Smooth muscle cell (in vitro differentiated cells): ENCODE results near the gene OSBPL10. TPM values are rescaled to one million over a fixed set of nuclear protein-coding genes. Genes with fewer than 3 reads are reported as not detected.
A peak's percentile ranks its signal among the peaks of the same experiment; 100 is the strongest.

Source experiments
- DNase-seq: peaks from one replicate; lab custom pipeline; 2025; ENCODE audit not compliant: unreplicated experiment; lab: John Stamatoyannopoulos, UW
- H2AFZ ChIP-seq: fragments of 200-600 bp; sonication (generic); 2 replicates; pipeline ENCODE4 v1.6.0; 2016; ENCODE audit warnings: antibody characterized with exemption, low read depth, mild to moderate bottlenecking
- H3F3A ChIP-seq: fragments of 200-600 bp; sonication (generic); 2 replicates; pipeline ENCODE4 v1.6.0; 2017; ENCODE audit warnings: antibody characterized with exemption, low read depth
- H3K27ac ChIP-seq: fragments of 200-600 bp; sonication (generic); 2 replicates; pipeline ENCODE4 v1.5.1; 2016; ENCODE audit warnings: low read depth, mild to moderate bottlenecking
- H3K27me3 ChIP-seq: fragments of 200-600 bp; sonication (generic); 2 replicates; pipeline ENCODE4 v1.6.1; 2016; ENCODE audit warnings: low read depth, mild to moderate bottlenecking
- H3K36me3 ChIP-seq: fragments of 200-600 bp; sonication (generic); 2 replicates; pipeline ENCODE4 v1.5.1; 2016; ENCODE audit warnings: low read depth
- H3K4me1 ChIP-seq: fragments of 200-600 bp; sonication (generic); 2 replicates; pipeline ENCODE4 v1.5.1; 2016; ENCODE audit warnings: low read depth
- H3K4me2 ChIP-seq: fragments of 200-600 bp; sonication (generic); 2 replicates; pipeline ENCODE4 v1.6.0; 2016; ENCODE audit warnings: mild to moderate bottlenecking
- H3K4me3 ChIP-seq: fragments of 200-600 bp; sonication (generic); 2 replicates; pipeline ENCODE4 v1.5.1; 2016; ENCODE audit warnings: mild to moderate bottlenecking
- H3K79me2 ChIP-seq: fragments of 200-600 bp; sonication (generic); 2 replicates; pipeline ENCODE4 v1.6.0; 2016; ENCODE audit warnings: low read depth, mild to moderate bottlenecking
- H3K9ac ChIP-seq: fragments of 200-600 bp; sonication (generic); 2 replicates; pipeline ENCODE4 v1.6.0; 2016; ENCODE audit warnings: low read depth
- H3K9me3 ChIP-seq: fragments of 200-600 bp; sonication (generic); replicated peaks from 2 replicates; pipeline ENCODE4 v1.5.1; 2016; ENCODE audit warnings: low read depth
- H4K20me1 ChIP-seq: fragments of 200-600 bp; sonication (generic); 2 replicates; pipeline ENCODE4 v1.6.0; 2016; ENCODE audit warnings: low read depth
- CTCF ChIP-seq: fragments of 200-600 bp; sonication (generic); IDR thresholded peaks from 2 replicates; pipeline ENCODE4 v1.5.1; 2017; ENCODE audit warnings: borderline replicate concordance, mild to moderate bottlenecking, antibody characterized with exemption; ENCODE audit not compliant: insufficient read depth, poor library complexity, severe bottlenecking
- WGBS: methylation state at CpG from one replicate; pipeline ENCODE4 v1.1.7; 2016; ENCODE audit warnings: low lambda C conversion rate; 5-methylcytosine and 5-hydroxymethylcytosine counted together
- polyA plus RNA-seq: library from polyadenylated mRNA; unstranded; fragments of >200 nt; fragmentation: Nextera tagmentation; extraction: Ambion mirVana; gene quantifications from 2 replicates; pipeline ENCODE4 v1.2.1, GENCODE V29; 2016
- total RNA-seq: library from RNA; depleted of rRNA; stranded (reverse); fragments of >200 nt; gene quantifications from 2 replicates; pipeline ENCODE4 v1.2.3, GENCODE V29; 2014

The OSBPL10 gene
- total RNA-seq (44.7 and 91.5 TPM in 2 replicates), polyA plus RNA-seq (45.1 and 48.9 TPM in 2 replicates)

- Histone ChIP-seq H3K27ac (peak within 1 kb of the TSS; percentile 71), H3K9me3 (no peaks in the 10 kb centered on the region), H4K20me1 (peaks cover 15% of the 10 kb centered on the region), H3K79me2 (peaks cover 37% of the 10 kb centered on the region), H3K4me1 (peaks cover 20% of the 10 kb centered on the region), H3K4me3 (peak within 1 kb of the TSS; percentile 85), H3K27me3 (no peaks in the 10 kb centered on the region), H3F3A (peaks cover 25% of the 10 kb centered on the region), H3K4me2 (peak within 1 kb of the TSS; percentile 93), H3K36me3 (no peaks in the 10 kb centered on the region), H2AFZ (peak within 1 kb of the TSS; percentile 37), H3K9ac (peak within 1 kb of the TSS; percentile 76)
- no peak for TF ChIP-seq CTCF
- WGBS = 3% methylated on average over 46 of the region's 65 CpGs
- peak; percentile 73 for DNase-seq
Measured at GRCh38 chr3:31981206-31982181, at the start of gene OSBPL10, which contains the start of gene ZNF860. TSS of gene OSBPL10 (minus strand) at chr3:31981262. CDS start at chr3:31981179, 83 bp downstream. TSS of gene ZNF860 (plus strand) at chr3:31981750. CDS start at chr3:31989080, 7,330 bp downstream.

GRCh38 chr3:32026593-32026992 lies 45.5 kb upstream of the OSBPL10 start:
- DNase-seq = no peak
- Histone ChIP-seq H4K20me1 (no peaks in the 10 kb centered on the region), H3K4me1 (no peaks in the 10 kb centered on the region), H3K79me2 (no peaks in the 10 kb centered on the region), H3K27me3 (no peaks in the 10 kb centered on the region), H3K9me3 (no peaks in the 10 kb centered on the region), H3K4me2 (no peak overlapping the region), H3K4me3 (no peak overlapping the region), H2AFZ (no peak overlapping the region), H3F3A (no peaks in the 10 kb centered on the region), H3K27ac (no peak overlapping the region), H3K36me3 (no peaks in the 10 kb centered on the region), H3K9ac (no peak overlapping the region)
- TF ChIP-seq CTCF = no peak
- WGBS = 96% methylated on average over 6 of the region's 6 CpGs

GRCh38 chr3:32022947-32023346 lies 41.9 kb upstream of the OSBPL10 start:
- DNase-seq = no peak
- 88% methylated on average over 2 of the region's 2 CpGs for WGBS
- no peaks in the 10 kb centered on the region for H3K27me3 ChIP-seq
- no peak overlapping the region for H3K4me3 ChIP-seq
- H4K20me1 ChIP-seq = no peaks in the 10 kb centered on the region
- no peak overlapping the region for H3K27ac ChIP-seq
- no peaks in the 10 kb centered on the region for H3K79me2 ChIP-seq
- H3K9me3 ChIP-seq = no peaks in the 10 kb centered on the region
- H3K9ac ChIP-seq = no peak overlapping the region
- H2AFZ ChIP-seq = no peak overlapping the region
- no peak overlapping the region for H3K4me2 ChIP-seq
- no peaks in the 10 kb centered on the region for H3F3A ChIP-seq
- TF ChIP-seq CTCF = no peak
- H3K4me1 ChIP-seq = peaks cover 4% of the 10 kb centered on the region
- no peaks in the 10 kb centered on the region for H3K36me3 ChIP-seq
